K562 (cell line): ENCODE results near the gene MTMR12. TPM values are rescaled to one million over a fixed set of nuclear protein-coding genes. Genes with fewer than 3 reads are reported as not detected.
"Not testable (repeated sequence)": the region's sequence is repeated elsewhere in the genome, so short reads cannot be mapped to it uniquely, and the experiment has no call there.

Experiments used
- ATAC-seq: fragments of 200-7000 bp; cut with Tn5 transposase; 3 replicates; pipeline ENCODE4 v1.9.1; 2020; ENCODE audit warnings: moderate library complexity
- BruUV-seq: library from RNA; stranded (reverse); fragments of 400-500 nt; replicated peaks from 2 replicates; lab custom pipeline; 2021; lab: Mats Ljungman, UMichigan
- CTCF ChIA-PET: fragments of 300-600 bp; formaldehyde crosslinking; extraction: SDS; loops from one replicate; lab custom pipeline; 2021; ENCODE audit warnings: low intra/inter-chr PET ratio; lab: Yijun Ruan, JAX
- POLR2A ChIA-PET: fragments of 300-600, 350-650 bp; sonication (Branson Sonifier 250); formaldehyde crosslinking; extraction: SDS; loops from one replicate; lab custom pipeline; 2021; ENCODE audit warnings: antibody characterized with exemption, inconsistent platforms; lab: Yijun Ruan, JAX
- DNase-seq, 4 experiments: peaks; one replicate each; pipeline versions ENCODE4 v3.0.0 to v3.0.0-alpha.2; 2011 to 2018; ENCODE audit warnings: low spot score in 3 of 4, mixed read lengths in 3 of 4; ENCODE audit errors: extremely low read depth in 1 of 4
- FAIRE-seq: peaks from 2 replicates; lab custom pipeline; 2011; peaks lifted over from hg19 to GRCh38; lab: Jason Lieb, UNC
- H2AFZ ChIP-seq: 2 replicates; pipeline ENCODE4 v1.6.0; 2011; ENCODE audit warnings: low read depth, low read length, control low read depth, inconsistent platforms
- H3K27ac ChIP-seq: fragments of 200-600 bp; 3 replicates; pipeline ENCODE4 v1.8.0; 2011; ENCODE audit warnings: low read depth, mild to moderate bottlenecking, control low read depth, inconsistent platforms, low read length, moderate library complexity, mixed read lengths; ENCODE audit errors: extremely low read depth
- H3K27me3 ChIP-seq, 2 experiments: fragments of 300-600 bp in 1 of 2; 2 replicates in 1 of 2; 3 replicates in 1 of 2; pipeline versions ENCODE4 v1.6.0 to v1.8.0; 2011; ENCODE audit warnings: inconsistent platforms in 2 of 2, low read length in 2 of 2, mild to moderate bottlenecking in 1 of 2, mixed read lengths in 1 of 2, moderate library complexity in 1 of 2; ENCODE audit not compliant: control insufficient read depth in 2 of 2, insufficient read depth in 2 of 2
- H3K36me3 ChIP-seq: fragments of 300-600 bp; 3 replicates; pipeline ENCODE4 v1.8.0; 2011; ENCODE audit warnings: mild to moderate bottlenecking, low read length, inconsistent platforms; ENCODE audit not compliant: control insufficient read depth, insufficient read depth
- H3K4me1 ChIP-seq, 2 experiments: fragments of 200-600 bp in 1 of 2; replicated peaks in 1 of 2; 2 replicates in 1 of 2; 3 replicates in 1 of 2; pipeline versions ENCODE4 v1.5.1 to v1.8.0; 2011; ENCODE audit warnings: inconsistent platforms in 2 of 2, low read length in 2 of 2, mild to moderate bottlenecking in 1 of 2, mixed read lengths in 1 of 2, moderate library complexity in 1 of 2; ENCODE audit not compliant: control insufficient read depth in 2 of 2, insufficient read depth in 2 of 2
- H3K4me2 ChIP-seq: 2 replicates; pipeline ENCODE4 v1.6.1; 2011; ENCODE audit warnings: low read length, control low read depth, inconsistent platforms, mixed read lengths; ENCODE audit not compliant: insufficient read depth
- H3K4me3 ChIP-seq: fragments of 200-600 bp; sonication (generic), shearing (Covaris generic); 2 replicates; pipeline ENCODE4 v1.5.1; 2016; ENCODE audit warnings: control low read depth, inconsistent platforms
- H3K79me2 ChIP-seq: fragments of 200-600 bp; 3 replicates; pipeline ENCODE4 v1.8.0; 2011; ENCODE audit warnings: low read length, inconsistent platforms; ENCODE audit not compliant: control insufficient read depth, insufficient read depth
- H3K9ac ChIP-seq, 2 experiments: 2 replicates each; pipeline versions ENCODE4 v1.6.0 to v1.6.1; 2011; ENCODE audit warnings: low read depth in 2 of 2, low read length in 2 of 2, control low read depth in 1 of 2, inconsistent platforms in 1 of 2, mild to moderate bottlenecking in 1 of 2, mixed read lengths in 1 of 2; ENCODE audit not compliant: insufficient read depth in 1 of 2
- H3K9me1 ChIP-seq: one replicate; pipeline ENCODE4 v1.6.0; 2011; ENCODE audit warnings: inconsistent platforms, mild to moderate bottlenecking, low read length, moderate library complexity; ENCODE audit not compliant: control insufficient read depth, insufficient read depth
- H3K9me3 ChIP-seq: replicated peaks from 2 replicates; pipeline ENCODE4 v1.5.1; 2011; ENCODE audit warnings: low read depth, low read length, inconsistent platforms; ENCODE audit not compliant: control insufficient read depth, insufficient read depth
- H4K20me1 ChIP-seq: replicated peaks from 2 replicates; pipeline ENCODE4 v1.6.1; 2011; ENCODE audit warnings: low read length, inconsistent platforms, mixed read lengths; ENCODE audit not compliant: control insufficient read depth, insufficient read depth
- ADNP ChIP-seq: fragments of 200-800 bp; sonication (Bioruptor generic); IDR thresholded peaks from 2 replicates; pipeline ENCODE4 v1.6.1; 2016; ENCODE audit warnings: missing genetic modification characterization, missing compliant biosample characterization
- BCOR ChIP-seq: fragments of 450-650 bp; IDR thresholded peaks from 2 replicates; pipeline ENCODE4 v1.6.1; 2016
- DPF2 ChIP-seq: fragments of 450-650 bp; IDR thresholded peaks from 2 replicates; pipeline ENCODE4 v1.6.1; 2016
- FOSL1 ChIP-seq: fragments of 200-800 bp; sonication (Bioruptor generic); conservative IDR thresholded peaks from 2 replicates; pipeline ENCODE4 v1.6.1; 2016; ENCODE audit warnings: missing genetic modification characterization, missing compliant biosample characterization
- HMG20A ChIP-seq: fragments of 450-650 bp; formaldehyde crosslinking; conservative IDR thresholded peaks from 2 replicates; pipeline ENCODE4 v1.4.0; 2020; ENCODE audit warnings: mild to moderate bottlenecking, mixed read lengths
- JUND ChIP-seq, 2 experiments: IDR thresholded peaks; 2 replicates in 1 of 2; 3 replicates in 1 of 2; pipeline ENCODE4 v1.6.1; 2011; ENCODE audit warnings: borderline replicate concordance in 2 of 2, low read depth in 2 of 2, low read length in 2 of 2, improper control_type of control experiment in 1 of 2, missing biosample characterization in 1 of 2, missing genetic modification characterization in 1 of 2, missing genetic modification reagents in 1 of 2
- KDM1A ChIP-seq, 2 experiments: fragments of 450-650 bp; IDR thresholded peaks; 2 replicates each; pipeline ENCODE4 v1.6.1; 2016; ENCODE audit warnings: mild to moderate bottlenecking in 2 of 2
- ZBTB33 ChIP-seq: sonication (generic); formaldehyde crosslinking; IDR thresholded peaks from 2 replicates; pipeline ENCODE4 v1.8.1; 2023; ENCODE audit warnings: mild to moderate bottlenecking, missing genetic modification reagents
- WGBS: fragments of 100-300 bp; shearing (Covaris generic); methylation state at CpG from one replicate; pipeline ENCODE4 v1.1.6; 2016; ENCODE audit warnings: low coverage, mixed read lengths; ENCODE audit not compliant: insufficient coverage; ENCODE audit errors: missing lambda C conversion rate; 5-methylcytosine and 5-hydroxymethylcytosine counted together
- in situ Hi-C: fragments of 300-500 bp; cut with MboI; formaldehyde crosslinking; loops from 4 replicates; pipeline ENCODE4 v1.15.0; 2018; ENCODE audit warnings: inconsistent platforms, mixed read lengths
- intact Hi-C: fragments of 100-400 bp; cut with micrococcal nuclease; formaldehyde crosslinking; loops from 2 replicates; pipeline ENCODE4 v1.14.2; 2022
- polyA plus RNA-seq, 8 experiments: library from polyadenylated mRNA; depleted of rRNA in 4 of 8; stranded (reverse) in 5 of 8; unstranded in 3 of 8; fragments of >200 nt; fragmentation: Nextera tagmentation in 2 of 8; fragmentation: Illumina TruSeq in 1 of 8; extraction: Ambion mirVana in 2 of 8; extraction: Trizol in 1 of 8; gene quantifications; 2 replicates each; pipeline versions ENCODE4 v1.2.1 to v1.2.3, GENCODE V29; 2011 to 2014; ENCODE audit warnings: inconsistent platforms in 1 of 8, missing spikeins in 1 of 8
- total RNA-seq, 7 experiments: library from RNA; depleted of rRNA in 6 of 7; stranded (reverse); fragments of >200 nt in 6 of 7; fragmentation: Illumina TruSeq in 2 of 7; extraction: Trizol in 2 of 7; gene quantifications; 2 replicates each; pipeline versions ENCODE4 v1.2.1 to v1.2.3, GENCODE V29; 2011 to 2021; ENCODE audit warnings: low replicate concordance in 1 of 7
- TF ChIP-seq, protein P1 (sequence below), 2 experiments: fragments of 450-650 bp; IDR thresholded peaks; 2 replicates each; pipeline ENCODE4 v1.6.1; 2016

MTMR12 gene
- total and polyA plus RNA-seq, 9 of the 15 experiments (the other 6 are each of a cell fraction or from before 2014, with no cell fraction given), result 4.0 to 28.7 (median 17.1) TPM

DNA sequence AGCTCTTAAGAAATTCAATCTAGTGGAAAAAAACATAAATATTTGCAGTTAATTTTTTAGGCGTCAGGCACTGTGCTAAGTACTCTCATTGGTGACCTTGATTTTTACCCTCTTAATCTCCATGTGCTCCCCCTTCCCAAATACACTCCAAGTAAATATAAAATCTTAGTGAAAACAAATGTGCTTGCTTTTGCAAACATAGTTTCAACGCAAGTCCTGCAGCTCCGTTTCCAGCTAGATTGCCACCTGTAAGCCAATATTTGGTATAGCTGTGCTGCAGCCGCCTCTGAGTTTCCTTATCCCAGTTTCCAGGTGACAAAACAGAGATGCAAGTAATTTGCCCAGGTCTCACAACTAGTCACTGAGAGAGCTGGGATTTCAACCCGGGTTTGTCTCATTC lies 1.9 kb upstream of the MTMR12 start:
- intact Hi-C loops (no loop called here), in situ Hi-C loops (no loop called here)
- 76% methylated on average over 5 of the region's 5 CpGs for WGBS
- no peaks in the 10 kb centered on the region for H3K9me1 ChIP-seq
- TF ChIP-seq HMG20A (CRISPR knock-in tag), result no peak
- H3K4me1 ChIP-seq, result peaks cover 13 to 38% of the 10 kb centered on the region in 2 experiments
- no peak overlapping the region for H3K4me3 ChIP-seq
- ChIA-PET POLR2A (interaction anchor here (0.6 to 1.5 kb wide), 5 partner anchors 13 to 277 kb away, joined by 3 to 5 read pairs (median 3); no protein-coding TSS in a partner anchor), CTCF (no interaction called here)
- peaks cover 24% of the 10 kb centered on the region for H3K79me2 ChIP-seq
- H3K27ac ChIP-seq, result no peak overlapping the region
- DNase-seq (no peak), FAIRE-seq (no peak), ATAC-seq (no peak)
- no peaks in the 10 kb centered on the region for H3K9me3 ChIP-seq
- no peaks in the 10 kb centered on the region for H3K36me3 ChIP-seq
- no peak overlapping the region for H3K9ac ChIP-seq
- H2AFZ ChIP-seq, result no peak overlapping the region
- no peak overlapping the region for H3K4me2 ChIP-seq
- no peaks in the 10 kb centered on the region for H3K27me3 ChIP-seq
- H4K20me1 ChIP-seq, result no peaks in the 10 kb centered on the region
- BruUV-seq, result no TSS peak

GRCh38 chr5:32314152-32314488 lies 1.4 kb upstream of the MTMR12 start:
- intact Hi-C loops, H3K36me3 ChIP-seq, H3K9me1 ChIP-seq, BruUV-seq, DNase-seq, H3K9me3 ChIP-seq, ATAC-seq, H3K27me3 ChIP-seq, FAIRE-seq, in situ Hi-C loops, H3K27ac ChIP-seq, H4K20me1 ChIP-seq, H2AFZ ChIP-seq, CTCF ChIA-PET: not testable (repeated sequence)
- POLR2A ChIA-PET, result interaction anchor here (0.9 to 1.5 kb wide), 3 partner anchors 14 to 276 kb away, joined by 3 to 5 read pairs (median 3); no protein-coding TSS in a partner anchor
- Histone ChIP-seq H3K79me2 (peaks cover 30% of the 10 kb centered on the region), H3K9ac (peak overlapping the region in 1 of 2 experiments; percentile 83; a peak in 1 of 4 replicates), H3K4me3 (peak overlapping the region; percentile 94; the same call in 1 of the 2 replicates), H3K4me1 (peaks cover 13 to 34% of the 10 kb centered on the region in 2 experiments), H3K4me2 (peak overlapping the region; percentile 5; the same call in 1 of the 2 replicates)
- WGBS, result 43% methylated on average over 10 of the region's 10 CpGs
- TF ChIP-seq BCOR (0 out of 2 replicates have a peak, but pooled peaks have one; percentile 43), DPF2 (peak; percentile 75), FOSL1 (tag) (peak; percentile 26; the same call in 1 of the 2 replicates), ADNP (0 out of 2 replicates have a peak, but pooled peaks have one; percentile 56), KDM1A (IDR thresholded peaks at IDR 0.05) (peak in 1 of 2 experiments; percentile 22; a peak in 1 of 4 replicates), JUND (IDR thresholded peaks at IDR 0.05; ENCODE audit: borderline replicate concordance, low read depth, low read length) (peak; percentile 4; the same call in 1 of the 2 replicates), JUND (tag; IDR thresholded peaks at IDR 0.05; ENCODE audit: borderline replicate concordance, low read depth, low read length) (peak; percentile 26; the same call in 1 of the 3 replicates), ZBTB33 (peak; percentile 40; the same call in 1 of the 2 replicates)
- TF ChIP-seq, protein P1, sequence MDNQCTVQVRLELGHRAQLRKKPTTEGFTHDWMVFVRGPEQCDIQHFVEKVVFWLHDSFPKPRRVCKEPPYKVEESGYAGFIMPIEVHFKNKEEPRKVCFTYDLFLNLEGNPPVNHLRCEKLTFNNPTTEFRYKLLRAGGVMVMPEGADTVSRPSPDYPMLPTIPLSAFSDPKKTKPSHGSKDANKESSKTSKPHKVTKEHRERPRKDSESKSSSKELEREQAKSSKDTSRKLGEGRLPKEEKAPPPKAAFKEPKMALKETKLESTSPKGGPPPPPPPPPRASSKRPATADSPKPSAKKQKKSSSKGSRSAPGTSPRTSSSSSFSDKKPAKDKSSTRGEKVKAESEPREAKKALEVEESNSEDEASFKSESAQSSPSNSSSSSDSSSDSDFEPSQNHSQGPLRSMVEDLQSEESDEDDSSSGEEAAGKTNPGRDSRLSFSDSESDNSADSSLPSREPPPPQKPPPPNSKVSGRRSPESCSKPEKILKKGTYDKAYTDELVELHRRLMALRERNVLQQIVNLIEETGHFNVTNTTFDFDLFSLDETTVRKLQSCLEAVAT (IDR thresholded peaks at IDR 0.05), result peak in 1 of 2 experiments; percentile 33; a peak in 1 of 4 replicates
